SK-N-SH treated with all-trans-retinoic acid at 6 μM for 48 hours (cell line): ENCODE data around the gene RAB4B.

ENCODE experiments used
- ATAC-seq: fragments of 200-7000 bp; cut with Tn5 transposase; 3 replicates; pipeline ENCODE4 v1.9.1; 2020; ENCODE audit warnings: mild to moderate bottlenecking, moderate library complexity
- ARNTL ChIP-seq: fragments of 450-650 bp; formaldehyde crosslinking; IDR thresholded peaks from 2 replicates; pipeline ENCODE4 v1.5.0; 2020; ENCODE audit warnings: low read depth, mild to moderate bottlenecking, moderate library complexity, borderline replicate concordance
- BACH2 ChIP-seq: fragments of 250-450 bp; sonication (Bioruptor Pico); IDR thresholded peaks from 2 replicates; pipeline ENCODE4 v1.9.0; 2021; ENCODE audit warnings: mild to moderate bottlenecking, borderline replicate concordance
- CSDC2 ChIP-seq: fragments of 250-450 bp; sonication (Bioruptor Pico); IDR thresholded peaks from 2 replicates; pipeline ENCODE4 v1.5.0; 2020; ENCODE audit warnings: mild to moderate bottlenecking, moderate library complexity
- CSRNP3 ChIP-seq: fragments of 250-450 bp; sonication (Bioruptor Pico); IDR thresholded peaks from 2 replicates; pipeline ENCODE4 v1.5.1; 2021; ENCODE audit warnings: mild to moderate bottlenecking, moderate library complexity
- ESRRG ChIP-seq: fragments of 250-450 bp; sonication (Bioruptor Pico); IDR thresholded peaks from 2 replicates; pipeline ENCODE4 v1.6.1; 2021; ENCODE audit warnings: mild to moderate bottlenecking
- GLIS3 ChIP-seq: fragments of 250-450 bp; sonication (Bioruptor Pico); IDR thresholded peaks from 2 replicates; pipeline ENCODE4 v1.5.0; 2020; ENCODE audit warnings: mild to moderate bottlenecking, moderate library complexity
- OSR1 ChIP-seq: fragments of 250-450 bp; sonication (Bioruptor Pico); IDR thresholded peaks from 2 replicates; pipeline ENCODE4 v1.8.0; 2022; ENCODE audit warnings: moderate library complexity, mild to moderate bottlenecking, inconsistent platforms
- PPARA ChIP-seq: fragments of 250-450 bp; sonication (Bioruptor Pico); IDR thresholded peaks from 2 replicates; pipeline ENCODE4 v1.5.0; 2020; ENCODE audit warnings: mild to moderate bottlenecking, borderline replicate concordance
- RARB ChIP-seq: fragments of 250-450 bp; sonication (Bioruptor Pico); IDR thresholded peaks from 2 replicates; pipeline ENCODE4 v1.8.0; 2021; ENCODE audit warnings: mild to moderate bottlenecking, moderate library complexity
- SNAI2 ChIP-seq: fragments of 250-450 bp; sonication (Bioruptor Pico); IDR thresholded peaks from 2 replicates; pipeline ENCODE4 v1.5.0; 2020; ENCODE audit warnings: mild to moderate bottlenecking, moderate library complexity
- TCF4 ChIP-seq: fragments of 250-450 bp; sonication (Bioruptor Pico); IDR thresholded peaks from 2 replicates; pipeline ENCODE4 v1.8.0; 2021; ENCODE audit warnings: mild to moderate bottlenecking, moderate library complexity, borderline replicate concordance
- TOX ChIP-seq: fragments of 250-450 bp; sonication (Bioruptor Pico); IDR thresholded peaks from 2 replicates; pipeline ENCODE4 v1.8.0; 2021; ENCODE audit warnings: mild to moderate bottlenecking, moderate library complexity, borderline replicate concordance
- ZFP3 ChIP-seq: fragments of 250-450 bp; sonication (Bioruptor Pico); IDR thresholded peaks from 2 replicates; pipeline ENCODE4 v1.5.0; 2020; ENCODE audit warnings: mild to moderate bottlenecking, moderate library complexity
- ZFP30 ChIP-seq: fragments of 450-650 bp; formaldehyde crosslinking; IDR thresholded peaks from 2 replicates; pipeline ENCODE4 v1.5.0; 2022; ENCODE audit warnings: mild to moderate bottlenecking, moderate library complexity
- ZNF70 ChIP-seq: fragments of 450-650 bp; formaldehyde crosslinking; IDR thresholded peaks from 2 replicates; pipeline ENCODE4 v1.5.0; 2020; ENCODE audit warnings: mild to moderate bottlenecking, moderate library complexity
- ZNF8 ChIP-seq: fragments of 450-650 bp; formaldehyde crosslinking; IDR thresholded peaks from 2 replicates; pipeline ENCODE4 v1.5.0; 2020; ENCODE audit warnings: mild to moderate bottlenecking, moderate library complexity
- TF ChIP-seq, protein P1 (sequence below): fragments of 250-450 bp; sonication (Bioruptor Pico); IDR thresholded peaks from 2 replicates; pipeline ENCODE4 v1.8.0; 2020; ENCODE audit warnings: mild to moderate bottlenecking, moderate library complexity, borderline replicate concordance
- TF ChIP-seq, protein P2 (sequence below): fragments of 250-450 bp; sonication (Bioruptor Pico); IDR thresholded peaks from 2 replicates; pipeline ENCODE4 v1.8.0; 2021; ENCODE audit warnings: low read depth, mild to moderate bottlenecking, moderate library complexity, borderline replicate concordance
- TF ChIP-seq, protein P3 (sequence below): fragments of 250-450 bp; sonication (Bioruptor Pico); IDR thresholded peaks from 2 replicates; pipeline ENCODE4 v1.5.1; 2020; ENCODE audit warnings: low read depth, mild to moderate bottlenecking, moderate library complexity

Gene RAB4B

DNA sequence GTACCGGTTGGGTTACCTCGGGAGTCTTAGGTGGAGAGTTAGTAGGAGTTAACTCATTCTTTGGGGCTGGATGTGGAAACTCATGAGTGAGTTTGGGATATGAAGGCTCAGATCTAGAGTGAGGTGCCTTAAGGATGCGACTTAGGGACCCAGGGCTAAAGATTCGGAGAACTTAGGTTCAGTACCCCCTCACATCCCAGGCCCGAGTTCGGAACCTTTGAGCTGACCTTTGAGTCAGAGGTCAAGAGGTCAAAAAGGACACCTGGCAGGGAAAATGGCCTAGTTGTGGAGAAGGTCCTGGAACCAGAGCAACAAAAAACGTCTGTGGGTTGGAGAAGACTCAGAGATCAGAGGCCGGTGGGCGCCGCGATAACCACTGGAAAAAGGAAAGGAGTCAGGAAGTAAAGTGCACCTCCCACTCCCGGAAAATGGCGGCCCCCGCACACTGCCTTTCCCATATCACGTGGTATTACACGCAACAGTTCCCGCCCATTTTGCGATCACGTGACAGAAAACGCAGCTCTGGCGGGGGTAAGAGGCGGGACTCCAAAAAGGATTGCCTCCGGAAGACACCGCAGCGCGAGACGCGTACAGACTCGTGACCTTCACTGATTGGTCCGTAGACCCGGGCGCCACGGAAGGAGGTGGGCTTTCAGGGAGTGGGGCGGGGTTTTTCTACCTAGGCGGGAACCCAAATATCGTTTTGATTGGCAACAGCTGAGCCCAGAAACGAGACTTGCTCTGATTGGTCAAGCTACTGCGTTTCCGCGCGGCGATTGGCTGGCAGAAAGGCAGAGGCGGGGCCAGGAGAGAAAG is 27.8 kb upstream of the RAB4B start, which contains the start of gene ACTMAP (continued):
- TF ChIP-seq CSRNP3 (CRISPR knock-in tag): no peak
- TF ChIP-seq, protein P1, sequence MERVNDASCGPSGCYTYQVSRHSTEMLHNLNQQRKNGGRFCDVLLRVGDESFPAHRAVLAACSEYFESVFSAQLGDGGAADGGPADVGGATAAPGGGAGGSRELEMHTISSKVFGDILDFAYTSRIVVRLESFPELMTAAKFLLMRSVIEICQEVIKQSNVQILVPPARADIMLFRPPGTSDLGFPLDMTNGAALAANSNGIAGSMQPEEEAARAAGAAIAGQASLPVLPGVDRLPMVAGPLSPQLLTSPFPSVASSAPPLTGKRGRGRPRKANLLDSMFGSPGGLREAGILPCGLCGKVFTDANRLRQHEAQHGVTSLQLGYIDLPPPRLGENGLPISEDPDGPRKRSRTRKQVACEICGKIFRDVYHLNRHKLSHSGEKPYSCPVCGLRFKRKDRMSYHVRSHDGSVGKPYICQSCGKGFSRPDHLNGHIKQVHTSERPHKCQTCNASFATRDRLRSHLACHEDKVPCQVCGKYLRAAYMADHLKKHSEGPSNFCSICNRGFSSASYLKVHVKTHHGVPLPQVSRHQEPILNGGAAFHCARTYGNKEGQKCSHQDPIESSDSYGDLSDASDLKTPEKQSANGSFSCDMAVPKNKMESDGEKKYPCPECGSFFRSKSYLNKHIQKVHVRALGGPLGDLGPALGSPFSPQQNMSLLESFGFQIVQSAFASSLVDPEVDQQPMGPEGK: peak; percentile 10; the same call in 1 of the 2 replicates

DNA sequence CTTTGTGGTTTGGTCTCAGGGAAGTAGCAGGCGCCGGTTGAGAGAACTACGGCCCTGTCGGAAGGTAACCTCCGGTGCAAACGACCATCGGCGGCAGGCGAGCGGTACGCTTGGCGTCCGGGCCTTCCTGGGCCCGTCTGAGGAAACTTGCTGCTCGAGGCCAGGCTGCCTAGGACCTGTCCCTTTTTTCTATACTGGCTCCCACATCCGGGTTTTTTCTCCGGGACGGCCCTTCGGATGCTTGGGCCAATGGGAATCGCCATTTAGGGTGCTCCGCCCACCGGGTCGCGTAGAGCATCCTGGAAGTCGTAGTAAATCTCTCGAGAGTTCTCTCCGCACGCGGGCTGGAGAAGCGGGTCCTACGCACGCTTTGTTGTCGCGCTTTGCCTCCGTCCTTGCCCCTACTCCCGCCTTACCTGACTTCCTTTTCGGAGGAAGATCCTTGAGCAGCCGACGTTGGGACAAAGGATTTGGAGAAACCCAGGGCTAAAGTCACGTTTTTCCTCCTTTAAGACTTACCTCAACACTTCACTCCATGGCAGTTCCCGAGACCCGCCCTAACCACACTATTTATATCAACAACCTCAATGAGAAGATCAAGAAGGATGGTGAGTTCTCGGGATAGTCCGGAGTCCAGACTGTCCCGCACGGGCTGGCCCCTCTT is 27.0 kb upstream of the RAB4B start, which contains the start of gene SNRPA:
TSS of gene SNRPA (plus strand) at position 330 of the 664 bp plus-strand sequence. CDS start at position 536, 206 bp downstream.
- TF ChIP-seq TCF4 (CRISPR knock-in tag): no peak
- no peak for TF ChIP-seq SNAI2
- TF ChIP-seq ZFP3: no peak
- TF ChIP-seq GLIS3: no peak
- no peak for TF ChIP-seq PPARA (CRISPR knock-in tag)
- TF ChIP-seq ZNF8 (CRISPR knock-in tag): no peak
- TF ChIP-seq ZFP30 (CRISPR knock-in tag): no peak
- no peak for TF ChIP-seq ARNTL (CRISPR knock-in tag)
- no peak for TF ChIP-seq ESRRG (CRISPR knock-in tag)
- TF ChIP-seq RARB: no peak
- TF ChIP-seq, protein P2, sequence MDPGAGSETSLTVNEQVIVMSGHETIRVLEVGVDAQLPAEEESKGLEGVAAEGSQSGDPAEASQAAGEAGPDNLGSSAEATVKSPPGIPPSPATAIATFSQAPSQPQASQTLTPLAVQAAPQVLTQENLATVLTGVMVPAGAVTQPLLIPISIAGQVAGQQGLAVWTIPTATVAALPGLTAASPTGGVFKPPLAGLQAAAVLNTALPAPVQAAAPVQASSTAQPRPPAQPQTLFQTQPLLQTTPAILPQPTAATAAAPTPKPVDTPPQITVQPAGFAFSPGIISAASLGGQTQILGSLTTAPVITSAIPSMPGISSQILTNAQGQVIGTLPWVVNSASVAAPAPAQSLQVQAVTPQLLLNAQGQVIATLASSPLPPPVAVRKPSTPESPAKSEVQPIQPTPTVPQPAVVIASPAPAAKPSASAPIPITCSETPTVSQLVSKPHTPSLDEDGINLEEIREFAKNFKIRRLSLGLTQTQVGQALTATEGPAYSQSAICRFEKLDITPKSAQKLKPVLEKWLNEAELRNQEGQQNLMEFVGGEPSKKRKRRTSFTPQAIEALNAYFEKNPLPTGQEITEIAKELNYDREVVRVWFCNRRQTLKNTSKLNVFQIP (CRISPR knock-in tag): no peak
- TF ChIP-seq BACH2: no peak
- TF ChIP-seq OSR1: no peak
- no peak for TF ChIP-seq TOX (CRISPR knock-in tag)
- TF ChIP-seq, all 23 proteins: peak for 0
- peak; percentile 87 for ATAC-seq

GRCh38 chr19:40752257-40752781 is 25.7 kb upstream of the RAB4B start:
- TF ChIP-seq ESRRG (CRISPR knock-in tag): no peak
- no peak for TF ChIP-seq RARB
- TF ChIP-seq CSRNP3 (CRISPR knock-in tag): no peak
- no peak for TF ChIP-seq TOX (CRISPR knock-in tag)
- no peak for TF ChIP-seq TCF4 (CRISPR knock-in tag)
- no peak for TF ChIP-seq CSDC2 (CRISPR knock-in tag)
- no peak for ATAC-seq

DNA sequence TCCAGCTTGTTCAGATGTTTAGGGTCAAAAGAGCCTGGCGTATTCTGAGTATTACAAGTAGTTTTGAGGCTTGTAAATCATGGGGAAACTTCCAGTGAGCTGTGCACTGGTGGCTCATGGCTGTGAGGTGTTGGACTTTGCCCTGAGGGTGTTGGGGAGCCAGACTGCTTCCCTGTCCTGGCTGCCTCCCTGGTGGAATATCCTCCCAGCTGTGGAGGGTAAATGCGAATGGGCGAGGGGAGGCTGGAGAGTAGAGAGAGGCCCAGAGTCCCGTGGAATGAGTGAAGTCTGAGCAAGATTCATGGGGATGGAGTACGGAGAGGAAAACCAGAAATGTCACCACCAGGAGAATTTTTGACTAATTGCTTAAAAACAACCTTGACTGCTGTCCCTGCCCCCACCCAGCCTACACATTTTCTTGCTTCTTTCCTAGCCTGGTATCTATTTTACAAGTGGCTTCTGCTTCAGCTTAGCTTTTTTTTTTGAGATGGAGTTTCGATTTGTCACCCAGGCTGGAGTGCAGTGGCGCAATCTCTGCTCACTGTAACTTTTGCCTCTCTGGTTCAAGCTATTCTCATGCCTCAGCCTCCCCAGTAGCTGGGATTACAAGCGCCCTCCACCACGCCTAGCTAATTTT is 23.3 kb upstream of the RAB4B start:
- no peak for ATAC-seq
- TF ChIP-seq, protein P3, sequence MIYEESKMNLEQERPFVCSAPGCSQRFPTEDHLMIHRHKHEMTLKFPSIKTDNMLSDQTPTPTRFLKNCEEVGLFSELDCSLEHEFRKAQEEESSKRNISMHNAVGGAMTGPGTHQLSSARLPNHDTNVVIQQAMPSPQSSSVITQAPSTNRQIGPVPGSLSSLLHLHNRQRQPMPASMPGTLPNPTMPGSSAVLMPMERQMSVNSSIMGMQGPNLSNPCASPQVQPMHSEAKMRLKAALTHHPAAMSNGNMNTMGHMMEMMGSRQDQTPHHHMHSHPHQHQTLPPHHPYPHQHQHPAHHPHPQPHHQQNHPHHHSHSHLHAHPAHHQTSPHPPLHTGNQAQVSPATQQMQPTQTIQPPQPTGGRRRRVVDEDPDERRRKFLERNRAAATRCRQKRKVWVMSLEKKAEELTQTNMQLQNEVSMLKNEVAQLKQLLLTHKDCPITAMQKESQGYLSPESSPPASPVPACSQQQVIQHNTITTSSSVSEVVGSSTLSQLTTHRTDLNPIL (CRISPR knock-in tag): no peak
- TF ChIP-seq ZNF70 (CRISPR knock-in tag): peak; percentile 78
